Measurements from ENCODE around the gene BACH1. TPM values are rescaled to one million over a fixed set of nuclear protein-coding genes. Genes with fewer than 3 reads are reported as not detected.
"Not testable (repeated sequence)": the region's sequence is repeated elsewhere in the genome, so short reads cannot be mapped to it uniquely, and the experiment has no call there.

BACH1 gene
- total RNA-seq, 2 experiments from 2014 or later = 23.5 to 23.7 TPM

DNA sequence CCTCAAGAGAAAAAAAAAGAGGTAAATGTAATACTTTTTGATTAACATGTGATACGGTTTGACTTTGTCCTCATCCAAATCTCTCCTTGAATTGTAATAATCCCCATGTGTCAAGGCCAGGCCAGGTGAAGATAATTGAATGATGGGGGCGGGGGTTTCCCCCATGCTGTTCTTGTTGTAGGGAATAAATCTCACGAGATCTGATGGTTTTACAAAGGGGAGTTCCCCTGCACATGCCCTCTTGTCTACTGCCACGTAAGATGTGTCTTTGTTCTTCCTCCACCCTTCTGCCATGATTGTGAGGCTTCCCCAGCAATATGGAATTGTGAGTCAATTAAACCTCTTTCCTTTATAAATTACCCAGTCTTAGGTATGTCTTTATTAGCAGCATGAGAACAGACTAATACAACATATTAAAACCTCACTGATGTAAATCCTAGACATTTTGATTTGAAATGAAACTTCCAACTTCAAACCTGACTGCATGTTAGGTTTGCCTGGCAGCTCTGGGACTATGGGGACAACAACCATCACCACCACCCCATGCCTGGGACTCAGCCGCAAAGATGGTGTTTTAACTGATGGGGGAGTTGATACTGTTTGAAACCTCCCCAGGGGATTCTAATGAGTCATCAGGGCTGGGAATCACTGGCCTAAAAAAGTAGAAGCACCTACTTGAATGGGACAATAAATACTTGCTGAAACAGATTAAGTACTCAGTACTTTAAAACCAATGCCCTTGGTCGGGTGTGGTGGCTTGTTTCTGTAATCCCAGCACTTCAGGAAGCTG, 32.8 kb upstream of the BACH1 start:
- Mint-ChIP-seq H3K27me3 (ENCODE audit: low read depth) (peaks cover 3% of the 10 kb centered on the region), H3K4me1 (ENCODE audit: low read depth) (no peaks in the 10 kb centered on the region), H3K9me3 (ENCODE audit: insufficient read depth) (no peaks in the 10 kb centered on the region), H3K4me3 (no peak overlapping the region), H3K27ac (no peak overlapping the region), H3K36me3 (ENCODE audit: low read depth) (no peaks in the 10 kb centered on the region)
- no peak for DNase-seq
- CTCF ChIA-PET = no interaction called here
- no peak for ATAC-seq
- POLR2A ChIA-PET = no interaction called here

DNA sequence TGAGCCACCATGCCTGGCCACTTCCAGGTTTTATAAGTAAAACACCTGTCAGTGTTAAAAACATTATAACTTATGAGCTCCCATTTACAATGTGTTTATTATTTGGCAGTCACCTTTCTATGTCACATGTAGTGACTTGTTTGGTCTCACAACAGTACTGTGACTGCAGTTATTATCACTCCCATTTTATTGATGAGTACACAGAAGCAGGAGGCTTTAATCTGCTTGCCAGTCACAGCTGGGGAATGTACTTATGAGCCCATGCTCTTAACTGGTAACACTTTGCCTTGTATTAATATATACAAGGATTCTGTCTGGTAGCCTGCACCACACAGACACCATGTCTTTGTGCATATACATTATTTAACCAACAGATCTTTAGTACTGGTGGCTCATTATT, 31.1 kb upstream of the BACH1 start:
- CTCF ChIA-PET = no interaction called here
- Mint-ChIP-seq H3K4me1 (ENCODE audit: low read depth) (no peaks in the 10 kb centered on the region), H3K4me3 (no peak overlapping the region), H3K36me3 (ENCODE audit: low read depth) (no peaks in the 10 kb centered on the region), H3K9me3 (ENCODE audit: insufficient read depth) (no peaks in the 10 kb centered on the region), H3K27me3 (ENCODE audit: low read depth) (peaks cover under 1% of the 10 kb centered on the region), H3K27ac (no peak overlapping the region)
- no peak for DNase-seq
- no peak for ATAC-seq
- POLR2A ChIA-PET = no interaction called here

DNA sequence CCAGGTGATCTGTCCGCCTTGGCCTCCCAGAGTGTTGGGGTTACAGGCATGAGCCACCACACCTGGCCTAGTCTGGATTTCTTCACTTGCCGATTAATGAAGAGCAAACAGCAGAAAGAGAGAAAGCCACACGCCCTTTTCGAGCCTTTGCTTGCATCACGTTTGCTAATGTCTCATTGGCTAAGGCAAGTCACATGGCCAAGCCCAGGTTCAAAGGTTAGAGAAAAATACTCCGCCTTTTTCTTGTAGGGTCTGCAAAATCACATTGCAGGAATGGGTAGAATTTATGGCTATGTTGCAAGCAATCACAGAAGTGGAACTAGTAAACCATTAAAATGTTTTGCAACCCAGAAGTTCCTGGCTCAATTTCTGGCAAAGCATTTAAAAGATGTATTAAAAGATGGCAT, 26.8 kb upstream of the BACH1 start:
- Mint-ChIP-seq H3K27ac (no peak overlapping the region), H3K4me1 (ENCODE audit: low read depth) (no peaks in the 10 kb centered on the region), H3K4me3 (no peak overlapping the region), H3K36me3 (ENCODE audit: low read depth) (no peaks in the 10 kb centered on the region), H3K9me3 (ENCODE audit: insufficient read depth) (no peaks in the 10 kb centered on the region), H3K27me3 (ENCODE audit: low read depth) (peaks cover 4% of the 10 kb centered on the region)
- POLR2A ChIA-PET = no interaction called here
- CTCF ChIA-PET = no interaction called here
- no peak for DNase-seq
- no peak for ATAC-seq

DNA sequence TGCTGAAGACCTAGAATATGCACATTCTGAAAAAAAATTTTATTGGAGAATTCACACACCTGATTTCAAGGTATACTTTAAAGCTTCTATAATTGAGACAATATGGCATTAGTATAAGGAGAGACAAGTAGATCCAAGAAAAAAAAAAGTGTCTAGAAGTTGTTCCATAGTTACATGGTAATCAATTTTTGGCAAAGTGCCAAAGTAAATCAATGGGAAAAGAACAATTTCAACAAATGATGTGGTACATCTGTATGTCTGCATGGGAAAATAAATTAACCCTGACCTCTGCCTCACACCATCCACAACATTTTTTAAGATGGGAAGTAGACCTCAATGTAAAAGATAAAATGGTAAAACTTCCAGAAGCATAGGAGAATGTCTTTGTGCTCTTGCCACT, 21.3 kb upstream of the BACH1 start:
- peaks cover 6% of the 10 kb centered on the region for H3K27me3 Mint-ChIP-seq (ENCODE audit: low read depth)
- H3K4me1 Mint-ChIP-seq (ENCODE audit: low read depth) = no peaks in the 10 kb centered on the region
- DNase-seq (no peak), ATAC-seq (no peak)
- H3K36me3 Mint-ChIP-seq (ENCODE audit: low read depth) = no peaks in the 10 kb centered on the region
- ChIA-PET POLR2A (no interaction called here), CTCF (no interaction called here)
- H3K4me3 Mint-ChIP-seq = no peak overlapping the region
- no peak overlapping the region for H3K27ac Mint-ChIP-seq
- peaks cover 6% of the 10 kb centered on the region for H3K9me3 Mint-ChIP-seq (ENCODE audit: insufficient read depth)

DNA sequence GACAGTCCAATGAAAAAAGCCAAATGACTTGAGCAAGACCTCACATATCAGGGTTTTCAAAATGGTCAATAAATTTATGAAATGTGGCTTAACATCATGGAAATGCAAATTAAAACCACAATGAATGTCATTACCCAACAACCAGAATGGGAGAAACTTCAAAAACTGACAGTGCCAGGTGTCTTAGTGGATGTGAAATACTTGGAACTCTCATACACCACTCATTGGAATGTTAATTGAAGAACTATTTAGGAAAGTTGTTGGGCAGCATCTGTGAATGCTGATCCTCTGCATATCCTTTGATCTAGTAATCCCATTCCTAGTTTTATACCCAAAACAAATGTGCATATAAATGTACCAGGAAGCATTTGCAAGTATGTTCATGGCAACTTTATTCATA, 19.2 kb upstream of the BACH1 start:
- DNase-seq = no peak
- H3K4me3 Mint-ChIP-seq = no peak overlapping the region
- no peaks in the 10 kb centered on the region for H3K36me3 Mint-ChIP-seq (ENCODE audit: low read depth)
- ATAC-seq = no peak
- H3K4me1 Mint-ChIP-seq (ENCODE audit: low read depth) = no peaks in the 10 kb centered on the region
- H3K9me3 Mint-ChIP-seq (ENCODE audit: insufficient read depth) = peaks cover 15% of the 10 kb centered on the region
- POLR2A ChIA-PET = no interaction called here
- CTCF ChIA-PET = no interaction called here
- H3K27me3 Mint-ChIP-seq (ENCODE audit: low read depth) = peaks cover 6% of the 10 kb centered on the region
- no peak overlapping the region for H3K27ac Mint-ChIP-seq

DNA sequence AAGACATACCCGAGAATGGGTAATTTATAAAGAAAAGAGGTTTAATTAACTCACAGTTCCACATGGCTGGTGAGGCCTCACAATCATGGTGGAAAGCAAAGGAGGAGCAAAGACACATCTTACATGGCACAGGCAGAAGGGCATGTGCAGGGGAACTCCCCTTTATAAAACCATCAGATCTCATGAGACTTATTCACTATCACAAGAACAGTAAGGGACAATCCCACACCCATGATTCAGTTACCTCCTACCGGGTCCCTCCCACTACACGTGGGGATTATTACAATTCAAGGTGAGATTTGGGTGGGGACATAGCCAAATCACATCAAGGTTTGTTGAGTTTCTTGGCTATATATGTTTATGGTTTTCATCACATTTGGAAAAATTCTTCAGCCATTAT, 16.9 kb upstream of the BACH1 start:
- CTCF ChIA-PET; H3K27ac Mint-ChIP-seq; DNase-seq; POLR2A ChIA-PET; H3K36me3 Mint-ChIP-seq (ENCODE audit: low read depth); H3K27me3 Mint-ChIP-seq (ENCODE audit: low read depth); H3K4me1 Mint-ChIP-seq (ENCODE audit: low read depth); H3K4me3 Mint-ChIP-seq; ATAC-seq: not testable (repeated sequence)
- peaks cover 15% of the 10 kb centered on the region for H3K9me3 Mint-ChIP-seq (ENCODE audit: insufficient read depth)

DNA sequence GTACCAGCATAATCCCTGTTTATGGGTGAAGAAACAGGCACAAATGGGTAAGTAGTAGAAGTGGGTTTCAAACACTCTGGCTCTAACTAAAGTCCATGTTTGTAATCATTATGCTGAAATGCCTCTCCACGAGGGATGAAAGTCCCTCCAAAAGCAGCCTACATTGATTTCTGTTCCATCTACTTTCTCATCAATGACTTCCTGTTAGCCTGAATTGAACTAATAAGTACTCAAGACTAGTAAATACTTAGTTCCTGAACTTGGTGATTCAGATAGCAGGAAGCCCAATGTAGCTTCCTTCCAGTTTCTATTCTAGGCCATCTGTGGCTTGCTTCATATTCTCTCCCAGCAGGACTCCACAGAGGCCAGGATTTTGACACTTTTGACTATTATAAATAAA, 11.3 kb upstream of the BACH1 start:
- peaks cover 8% of the 10 kb centered on the region for H3K4me1 Mint-ChIP-seq (ENCODE audit: low read depth)
- ChIA-PET CTCF (interaction anchor here (1.5 to 1.6 kb wide), 2 partner anchors 10 to 12 kb away, joined by 6 to 7 read pairs; no protein-coding TSS in a partner anchor), POLR2A (no interaction called here)
- ATAC-seq = no peak
- no peak overlapping the region for H3K4me3 Mint-ChIP-seq
- H3K36me3 Mint-ChIP-seq (ENCODE audit: low read depth) = no peaks in the 10 kb centered on the region
- DNase-seq = no peak
- H3K27ac Mint-ChIP-seq = no peak overlapping the region
- peaks cover 2% of the 10 kb centered on the region for H3K27me3 Mint-ChIP-seq (ENCODE audit: low read depth)
- H3K9me3 Mint-ChIP-seq (ENCODE audit: insufficient read depth) = peaks cover 9% of the 10 kb centered on the region

DNA sequence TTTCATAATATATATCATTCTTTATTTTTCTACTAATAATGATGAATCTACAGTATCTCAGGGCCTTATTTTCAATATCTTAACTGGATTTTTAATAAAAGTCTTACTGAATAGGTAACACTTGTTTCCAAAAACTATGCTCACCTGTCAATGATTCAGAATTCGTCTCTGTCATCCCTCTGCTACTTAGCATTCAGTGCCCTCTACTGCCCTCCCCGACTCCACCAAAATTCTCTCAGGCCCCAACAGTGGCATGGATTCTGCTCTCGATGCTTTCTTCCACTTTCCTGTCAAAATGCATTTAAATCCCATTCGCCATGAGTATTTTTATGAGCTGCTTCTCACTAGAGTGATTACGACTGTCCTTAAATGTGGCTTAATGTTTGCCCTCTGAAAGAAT, 10.5 kb upstream of the BACH1 start:
- no peak for ATAC-seq
- peaks cover 3% of the 10 kb centered on the region for H3K9me3 Mint-ChIP-seq (ENCODE audit: insufficient read depth)
- H3K4me1 Mint-ChIP-seq (ENCODE audit: low read depth) = peaks cover 8% of the 10 kb centered on the region
- no peaks in the 10 kb centered on the region for H3K36me3 Mint-ChIP-seq (ENCODE audit: low read depth)
- no peak for DNase-seq
- no peak overlapping the region for H3K27ac Mint-ChIP-seq
- ChIA-PET CTCF (no interaction called here), POLR2A (no interaction called here)
- H3K27me3 Mint-ChIP-seq (ENCODE audit: low read depth) = peaks cover 2% of the 10 kb centered on the region
- no peak overlapping the region for H3K4me3 Mint-ChIP-seq

DNA sequence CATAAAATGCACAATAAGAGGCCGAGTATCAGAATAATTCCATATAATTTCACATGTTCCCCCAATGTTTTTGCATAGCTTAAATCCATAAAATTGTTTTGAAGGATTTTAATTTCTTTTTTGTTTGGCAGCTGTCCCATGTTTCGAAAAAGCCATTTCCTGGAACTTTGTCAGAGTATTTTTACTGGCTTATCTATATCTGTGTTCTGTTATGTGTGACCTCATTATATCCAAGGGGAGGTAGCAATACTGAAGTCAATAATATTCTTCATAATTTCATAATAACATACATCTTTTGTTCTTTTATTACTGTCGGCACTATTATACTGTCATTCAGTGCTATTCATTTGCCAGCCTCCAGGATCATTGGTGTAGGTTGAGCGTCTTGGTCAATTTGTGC, 9.4 kb upstream of the BACH1 start:
- ATAC-seq = no peak
- peaks cover 2% of the 10 kb centered on the region for H3K27me3 Mint-ChIP-seq (ENCODE audit: low read depth)
- no peak overlapping the region for H3K4me3 Mint-ChIP-seq
- H3K36me3 Mint-ChIP-seq (ENCODE audit: low read depth) = no peaks in the 10 kb centered on the region
- no peaks in the 10 kb centered on the region for H3K9me3 Mint-ChIP-seq (ENCODE audit: insufficient read depth)
- CTCF ChIA-PET = no interaction called here
- POLR2A ChIA-PET = no interaction called here
- peaks cover 9% of the 10 kb centered on the region for H3K4me1 Mint-ChIP-seq (ENCODE audit: low read depth)
- no peak overlapping the region for H3K27ac Mint-ChIP-seq
- no peak for DNase-seq

DNA sequence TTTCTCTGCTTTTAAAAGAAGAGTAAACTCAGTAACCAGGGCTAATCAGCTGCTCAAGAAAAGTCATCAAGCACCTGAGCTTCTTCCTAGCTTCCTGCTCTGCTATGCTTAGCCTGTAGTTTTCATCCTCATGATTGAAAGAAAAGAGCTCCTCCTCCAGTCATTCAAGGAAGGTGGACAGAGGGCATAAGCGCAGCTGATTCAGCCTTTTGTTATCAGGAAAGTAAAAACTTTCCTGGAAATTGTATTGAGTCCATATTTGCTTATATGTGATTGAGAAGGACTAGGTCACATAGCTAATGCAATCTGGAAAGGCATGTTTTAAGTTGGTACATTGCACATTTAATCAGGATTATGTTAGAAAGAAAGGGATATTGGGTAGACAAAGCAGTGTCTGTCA, 8.5 kb upstream of the BACH1 start:
- Mint-ChIP-seq H3K9me3 (ENCODE audit: insufficient read depth) (no peaks in the 10 kb centered on the region), H3K4me1 (ENCODE audit: low read depth) (peaks cover 12% of the 10 kb centered on the region), H3K27ac (no peak overlapping the region), H3K4me3 (no peak overlapping the region), H3K27me3 (ENCODE audit: low read depth) (peaks cover 2% of the 10 kb centered on the region), H3K36me3 (ENCODE audit: low read depth) (no peaks in the 10 kb centered on the region)
- ChIA-PET CTCF (interaction anchor here (0.6 kb wide), 1 partner anchor 71 kb away, joined by 3 read pairs; no protein-coding TSS in a partner anchor), POLR2A (no interaction called here)
- ATAC-seq (no peak), DNase-seq (no peak)

DNA sequence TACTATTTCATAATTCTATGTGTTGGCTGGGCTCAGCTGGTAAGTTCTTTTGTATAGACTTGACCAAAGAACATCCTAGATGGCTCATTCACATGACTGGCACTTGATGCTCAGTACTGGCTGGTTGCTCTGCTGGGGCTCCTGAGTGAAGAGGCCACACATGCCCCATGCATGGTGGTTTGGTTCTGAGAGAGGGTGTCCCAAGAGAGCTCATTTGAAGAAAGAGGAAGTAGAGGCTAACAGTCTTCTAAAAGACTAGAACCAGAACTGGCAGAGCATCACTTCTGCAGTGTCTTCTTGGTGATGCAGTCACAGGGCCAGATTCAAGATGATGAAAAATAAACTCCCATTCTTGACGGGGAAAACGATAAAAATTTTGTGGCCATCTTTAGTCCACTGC, 5.2 kb upstream of the BACH1 start:
- H3K4me1 Mint-ChIP-seq (ENCODE audit: low read depth) = peaks cover 16% of the 10 kb centered on the region
- H3K4me3 Mint-ChIP-seq = no peak overlapping the region
- H3K36me3 Mint-ChIP-seq (ENCODE audit: low read depth) = no peaks in the 10 kb centered on the region
- no peak for DNase-seq
- no peak for ATAC-seq
- no peak overlapping the region for H3K27ac Mint-ChIP-seq
- ChIA-PET POLR2A (no interaction called here), CTCF (no interaction called here)
- H3K27me3 Mint-ChIP-seq (ENCODE audit: low read depth) = peaks cover 2% of the 10 kb centered on the region
- H3K9me3 Mint-ChIP-seq (ENCODE audit: insufficient read depth) = no peaks in the 10 kb centered on the region

DNA sequence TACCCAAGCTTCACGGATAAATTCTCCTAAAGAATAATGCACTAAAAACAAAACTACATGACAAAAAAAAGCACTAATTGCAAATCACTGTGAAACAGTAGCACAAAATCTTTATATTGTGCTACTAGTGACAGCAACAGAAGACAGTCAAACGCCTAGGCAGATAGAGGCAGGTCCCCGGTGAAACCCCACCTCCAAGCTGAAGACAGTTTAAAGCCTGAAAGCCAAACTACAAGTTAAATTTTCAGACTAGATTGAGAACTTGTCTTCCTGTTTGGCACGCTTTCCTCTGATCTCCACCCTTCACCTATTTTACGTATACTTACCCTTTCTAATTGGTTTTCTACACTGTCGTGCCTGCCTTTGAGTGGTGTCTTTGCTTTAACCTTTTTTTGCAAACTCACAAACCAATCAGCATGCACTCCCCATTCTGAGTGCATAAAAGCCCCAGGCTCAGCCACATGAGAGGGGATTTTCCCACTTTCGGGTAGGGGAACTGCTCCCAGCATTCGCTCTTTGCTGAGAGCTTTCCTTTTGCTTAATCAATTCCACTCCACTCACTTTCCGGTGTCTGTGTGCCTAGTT, 3.6 kb upstream of the BACH1 start:
- Mint-ChIP-seq H3K27me3 (ENCODE audit: low read depth) (peaks cover 2% of the 10 kb centered on the region), H3K36me3 (ENCODE audit: low read depth) (peaks cover 6% of the 10 kb centered on the region), H3K27ac (no peak overlapping the region), H3K9me3 (ENCODE audit: insufficient read depth) (no peaks in the 10 kb centered on the region), H3K4me1 (ENCODE audit: low read depth) (peaks cover 24% of the 10 kb centered on the region), H3K4me3 (no peak overlapping the region)
- DNase-seq (no peak), ATAC-seq (no peak)
- ChIA-PET CTCF (interaction anchor here (1.5 to 1.8 kb wide), 2 partner anchors 53 to 78 kb away, joined by 3 to 5 read pairs; no protein-coding TSS in a partner anchor), POLR2A (no interaction called here)

Measured in activated CD8-positive, alpha-beta T cell treated with anti-CD3 and anti-CD28 coated beads, Interleukin-2, amount 10 ng/mL, durations not matched to agents 7 days and 5 days (primary cell).